K562 (cell line): ENCODE measurements around the gene SOCS2. TPM values are rescaled to one million over a fixed set of nuclear protein-coding genes. Genes with fewer than 3 reads are reported as not detected.

Source experiments
- ARHGAP35 ChIP-seq: fragments of 450-650 bp; IDR thresholded peaks from 2 replicates; pipeline ENCODE4 v1.6.1; 2018; ENCODE audit not compliant: partially characterized antibody
- ATF4 ChIP-seq: fragments of 450-650 bp; formaldehyde crosslinking; IDR thresholded peaks from 2 replicates; pipeline ENCODE4 v1.4.0; 2022; ENCODE audit warnings: mild to moderate bottlenecking, moderate library complexity
- CHAMP1 ChIP-seq: fragments of 450-650 bp; IDR thresholded peaks from 2 replicates; pipeline ENCODE4 v1.6.1; 2016; ENCODE audit warnings: mild to moderate bottlenecking
- ELF1 ChIP-seq: fragments of 200-800 bp; sonication (Bioruptor generic); IDR thresholded peaks from 2 replicates; pipeline ENCODE4 v1.6.1; 2016; ENCODE audit warnings: missing genetic modification characterization, missing compliant biosample characterization
- NR2C1 ChIP-seq, 2 experiments: fragments of 450-650 bp; IDR thresholded peaks; 2 replicates each; pipeline ENCODE4 v1.6.1; 2017; ENCODE audit warnings: mild to moderate bottlenecking in 2 of 2, antibody characterized with exemption in 1 of 2, inconsistent platforms in 1 of 2, missing compliant biosample characterization in 1 of 2, missing genetic modification characterization in 1 of 2
- TCF7L2 ChIP-seq: fragments of 150-350 bp; IDR thresholded peaks from 2 replicates; pipeline ENCODE4 v1.6.1; 2016; ENCODE audit warnings: low read depth, mild to moderate bottlenecking, low read length, moderate library complexity
- ZBTB40 ChIP-seq, 2 experiments: fragments of 450-650 bp in 1 of 2; sonication (generic) in 1 of 2; formaldehyde crosslinking in 1 of 2; IDR thresholded peaks; 2 replicates each; pipeline versions ENCODE4 v1.7.1 to v1.9.0; 2016 to 2022; ENCODE audit warnings: inconsistent platforms in 1 of 2, mild to moderate bottlenecking in 1 of 2, missing genetic modification reagents in 1 of 2
- ZKSCAN8 ChIP-seq: fragments of 200-800 bp; sonication (Bioruptor generic); IDR thresholded peaks from 2 replicates; pipeline ENCODE4 v1.6.1; 2016; ENCODE audit warnings: missing genetic modification characterization, missing compliant biosample characterization
- ZNF384 ChIP-seq: IDR thresholded peaks from 2 replicates; pipeline ENCODE4 v1.6.1; 2012; ENCODE audit warnings: low read depth, low read length, improper control_type of control experiment
- polyA plus RNA-seq, 8 experiments: library from polyadenylated mRNA; depleted of rRNA in 4 of 8; stranded (reverse) in 5 of 8; unstranded in 3 of 8; fragments of >200 nt; fragmentation: Nextera tagmentation in 2 of 8; fragmentation: Illumina TruSeq in 1 of 8; extraction: Ambion mirVana in 2 of 8; extraction: Trizol in 1 of 8; gene quantifications; 2 replicates each; pipeline versions ENCODE4 v1.2.1 to v1.2.3, GENCODE V29; 2011 to 2014; ENCODE audit warnings: inconsistent platforms in 1 of 8, missing spikeins in 1 of 8
- total RNA-seq, 7 experiments: library from RNA; depleted of rRNA in 6 of 7; stranded (reverse); fragments of >200 nt in 6 of 7; fragmentation: Illumina TruSeq in 2 of 7; extraction: Trizol in 2 of 7; gene quantifications; 2 replicates each; pipeline versions ENCODE4 v1.2.1 to v1.2.3, GENCODE V29; 2011 to 2021; ENCODE audit warnings: low replicate concordance in 1 of 7

The SOCS2 gene
- total and polyA plus RNA-seq, 9 of the 15 experiments (the other 6 are each of a cell fraction or from before 2014, with no cell fraction given), result 37.0 to 162 (median 98.7) TPM

- TF ChIP-seq ATF4 (CRISPR knock-in tag) (0 out of 2 replicates have a peak, but pooled peaks have one; percentile 11), CHAMP1 (no peak), TCF7L2 (0 out of 2 replicates have a peak, but pooled peaks have one; percentile 51), ZNF384 (peak; percentile 14; the same call in 1 of the 2 replicates), ZKSCAN8 (CRISPR knock-in tag) (0 out of 2 replicates have a peak, but pooled peaks have one; percentile 11), NR2C1 (IDR thresholded peaks at IDR 0.05) (peak; percentile 53), NR2C1 (tag; IDR thresholded peaks at IDR 0.05) (peak; percentile 68; the same call in 1 of the 2 replicates), ELF1 (peak; percentile 71; the same call in 1 of the 2 replicates), ARHGAP35 (no peak), ZBTB40 (IDR thresholded peaks at IDR 0.05) (no peak; the same call in 1 of the 2 replicates), ZBTB40 (CRISPR knock-in tag; IDR thresholded peaks at IDR 0.05) (0 out of 2 replicates have a peak, but pooled peaks have one; percentile 13)
These were observed 2.6 kb upstream of the SOCS2 start (continued) for GRCh38 chr12:93569656-93570551.
